Endothelial cell (in vitro differentiated cells): ENCODE results near the gene RUNX2. TPM values are rescaled to one million over a fixed set of nuclear protein-coding genes. Genes with fewer than 3 reads are reported as not detected.

ENCODE experiments used
- DNase-seq: peaks from one replicate; pipeline ENCODE4 v3.0.0; 2021; ENCODE audit warnings: low spot score
- H3K27ac Mint-ChIP-seq: one replicate; pipeline ENCODE4 v1.8.0; 2021; ENCODE audit warnings: mixed read lengths, inconsistent platforms; ENCODE audit not compliant: unreplicated experiment
- H3K27me3 Mint-ChIP-seq: one replicate; pipeline ENCODE4 v1.8.0; 2021; ENCODE audit warnings: mild to moderate bottlenecking, moderate library complexity, mixed read lengths, inconsistent platforms; ENCODE audit not compliant: unreplicated experiment
- H3K36me3 Mint-ChIP-seq: one replicate; pipeline ENCODE4 v1.8.0; 2021; ENCODE audit warnings: mild to moderate bottlenecking, low read depth, mixed read lengths, inconsistent platforms; ENCODE audit not compliant: unreplicated experiment
- H3K4me1 Mint-ChIP-seq: one replicate; pipeline ENCODE4 v1.8.0; 2021; ENCODE audit warnings: mild to moderate bottlenecking, mixed read lengths, inconsistent platforms; ENCODE audit not compliant: unreplicated experiment
- H3K4me3 Mint-ChIP-seq: one replicate; pipeline ENCODE4 v1.8.0; 2021; ENCODE audit warnings: mild to moderate bottlenecking, mixed read lengths, inconsistent platforms; ENCODE audit not compliant: unreplicated experiment
- H3K9me3 Mint-ChIP-seq: one replicate; pipeline ENCODE4 v1.8.0; 2021; ENCODE audit warnings: mixed read lengths, inconsistent platforms; ENCODE audit not compliant: unreplicated experiment
- CTCF ChIP-seq: fragments of 200-600 bp; sonication (generic); IDR thresholded peaks from one replicate; pipeline ENCODE4 v1.5.0; 2021; ENCODE audit warnings: antibody characterized with exemption; ENCODE audit not compliant: unreplicated experiment
- total RNA-seq: library from RNA; stranded (reverse); fragmentation: NEBNext Ultra II Directional; extraction: Animal tissue kit (Norgen Biotek cat#: 25700); gene quantifications from one replicate; pipeline ENCODE4 v1.2.1, GENCODE V29; 2021; ENCODE audit not compliant: unreplicated experiment

The RUNX2 gene
- total RNA-seq, 1 donor from 2014 or later, result 1.8 TPM

GRCh38 chr6:45619211-45619760, 291.2 kb downstream of the RUNX2 start:
- Mint-ChIP-seq H3K9me3 (no peaks in the 10 kb centered on the region), H3K4me3 (no peak overlapping the region), H3K36me3 (no peaks in the 10 kb centered on the region), H3K27me3 (no peaks in the 10 kb centered on the region), H3K27ac (no peak overlapping the region), H3K4me1 (peaks cover 6% of the 10 kb centered on the region)
- no peak for DNase-seq
- TF ChIP-seq CTCF, result no peak

DNA sequence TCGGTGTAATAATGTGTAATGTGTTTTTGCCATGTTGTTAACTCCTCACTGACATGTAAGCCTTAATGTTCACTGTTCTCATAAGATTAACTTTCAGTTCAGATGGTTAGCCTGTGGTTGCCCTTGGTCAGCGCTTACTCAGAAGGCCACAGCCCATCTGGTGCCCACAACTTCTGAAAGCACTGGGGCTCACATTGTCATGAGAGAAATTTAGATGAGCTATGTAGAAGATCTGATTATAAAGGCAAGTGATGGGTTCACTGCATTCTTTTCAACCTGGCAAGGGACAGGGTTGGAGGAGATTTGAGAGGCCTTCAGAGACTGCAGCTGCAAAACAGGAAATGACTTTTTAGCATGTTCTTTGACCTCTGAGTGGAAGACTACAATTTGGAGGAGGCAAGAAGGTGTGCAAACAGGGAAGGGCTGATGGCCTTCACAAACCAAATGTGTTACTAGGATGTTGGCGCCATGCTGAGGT, 291.9 kb downstream of the RUNX2 start:
- peaks cover 6% of the 10 kb centered on the region for H3K4me1 Mint-ChIP-seq
- H3K4me3 Mint-ChIP-seq, result no peak overlapping the region
- no peaks in the 10 kb centered on the region for H3K27me3 Mint-ChIP-seq
- H3K27ac Mint-ChIP-seq, result no peak overlapping the region
- no peak for DNase-seq
- no peak for TF ChIP-seq CTCF
- H3K9me3 Mint-ChIP-seq, result no peaks in the 10 kb centered on the region
- no peaks in the 10 kb centered on the region for H3K36me3 Mint-ChIP-seq

DNA sequence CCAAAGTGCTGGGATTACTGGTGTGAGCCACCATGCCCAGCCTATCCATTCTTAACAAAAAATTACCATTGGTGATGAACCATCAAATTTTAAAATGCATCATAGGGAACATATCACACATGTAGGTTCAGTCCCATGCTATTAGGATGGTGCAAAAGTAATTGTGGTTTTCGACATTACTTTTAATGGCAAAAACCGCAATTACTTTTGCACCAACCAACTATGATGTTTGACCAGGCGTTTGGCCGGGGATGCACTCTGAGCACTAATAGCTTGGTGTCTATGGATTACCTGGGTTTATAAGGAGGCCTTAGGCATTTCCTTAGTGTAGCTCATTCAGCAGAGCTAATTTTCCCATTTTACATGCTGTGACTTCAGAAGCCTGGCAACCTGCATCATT, 296.1 kb downstream of the RUNX2 start:
- peaks cover 6% of the 10 kb centered on the region for H3K4me1 Mint-ChIP-seq
- H3K27ac Mint-ChIP-seq, result no peak overlapping the region
- H3K4me3 Mint-ChIP-seq, result no peak overlapping the region
- H3K27me3 Mint-ChIP-seq, result peaks cover 3% of the 10 kb centered on the region
- no peak for DNase-seq
- no peak for TF ChIP-seq CTCF
- no peaks in the 10 kb centered on the region for H3K36me3 Mint-ChIP-seq
- no peaks in the 10 kb centered on the region for H3K9me3 Mint-ChIP-seq

- DNase-seq, result no peak
Observed at GRCh38 chr6:45625191-45625664, 297.1 kb downstream of the RUNX2 start.

More at GRCh38 chr6:45625191-45625664, 297.1 kb downstream of the RUNX2 start:
- TF ChIP-seq CTCF, result no peak
- H3K27me3 Mint-ChIP-seq, result peaks cover 3% of the 10 kb centered on the region
- no peak overlapping the region for H3K4me3 Mint-ChIP-seq
- no peak overlapping the region for H3K27ac Mint-ChIP-seq
- peaks cover 1% of the 10 kb centered on the region for H3K4me1 Mint-ChIP-seq
- H3K9me3 Mint-ChIP-seq, result no peaks in the 10 kb centered on the region
- H3K36me3 Mint-ChIP-seq, result no peaks in the 10 kb centered on the region
